Measurements from ENCODE around the gene MSRB1. TPM values are rescaled to one million over a fixed set of nuclear protein-coding genes. Genes with fewer than 3 reads are reported as not detected.

Gene MSRB1
- total RNA-seq, 1 experiment from 2014 or later: 18.3 TPM

- CTCF ChIA-PET: interaction anchor here (0.7 kb wide), 1 partner anchor 13 kb away, joined by 3 read pairs; no protein-coding TSS in a partner anchor
- Histone ChIP-seq H3K36me3 (ENCODE audit: control insufficient read depth in 1 of 2, insufficient read depth in 2 of 2, low read length in 2 of 2) (peaks cover 6 to 20% of the 10 kb centered on the region in 2 experiments), H3K79me2 (ENCODE audit: insufficient read depth, low read length) (peaks cover 60% of the 10 kb centered on the region), H3K27ac (ENCODE audit: low read depth, low read length) (peak overlapping the region; percentile 94), H3K9me2 (ENCODE audit: insufficient read depth) (no peaks in the 10 kb centered on the region), H4K20me1 (ENCODE audit: insufficient read depth) (peaks cover 11% of the 10 kb centered on the region; the same call in 1 of the 2 replicates), H3K4me3 (replicated peaks in 1 of 2; ENCODE audit: low read depth in 1 of 2, low read length in 2 of 2) (peak overlapping the region; percentile 65 to 73), H3K9ac (ENCODE audit: low read length) (peak overlapping the region; percentile 93), H3K4me1 (ENCODE audit: control insufficient read depth in 1 of 2, insufficient read depth in 2 of 2, low read length in 2 of 2) (peaks cover 5 to 36% of the 10 kb centered on the region in 2 experiments; a peak in 3 of 4 replicates), H3K4me2 (ENCODE audit: low read length) (peak overlapping the region; percentile 87), H3K9me3 (ENCODE audit: control insufficient read depth in 1 of 2, insufficient read depth in 1 of 2, low read depth in 1 of 2, low read length in 2 of 2) (no peaks in the 10 kb centered on the region), H3K27me3 (ENCODE audit: insufficient read depth, low read length) (no peaks in the 10 kb centered on the region), H2AFZ (ENCODE audit: low read depth, low read length, poor library complexity, severe bottlenecking) (no peak overlapping the region)
- BruUV-seq (replicated peaks): TSS peak; percentile 75
- no peak for DNase-seq (ENCODE audit: low read depth, low spot score)
- RAD21 ChIA-PET (ENCODE audit: low non-redundant PET in 1 of 2, low total read pairs in 2 of 2, uncharacterized antibody in 2 of 2, unreplicated experiment in 2 of 2): no interaction called here
- intact Hi-C loops (cut with micrococcal nuclease): no loop called here
- no peak for ATAC-seq
- POLR2A ChIA-PET: interaction anchor here (0.6 to 5.9 kb wide), 28 partner anchors 8 to 1054 kb away, joined by 3 to 104 read pairs (median 5); partner anchors contain the start of genes FAHD1, GFER, HAGH and MEIOB
- TF ChIP-seq EZH2phosphoT487 (IDR thresholded peaks at IDR 0.05; ENCODE audit: borderline replicate concordance) (no peak), YY1 (IDR thresholded peaks at IDR 0.05; ENCODE audit: extremely low read depth, insufficient replicate concordance, low read depth, low read length) (no peak)
Observed at GRCh38 chr16:1965396-1966001, 22.5 kb upstream of the MSRB1 start.

- ChIA-PET RAD21 (ENCODE audit: low non-redundant PET in 1 of 2, low total read pairs in 2 of 2, uncharacterized antibody in 2 of 2, unreplicated experiment in 2 of 2) (interaction anchor here (0.7 kb wide), 3 partner anchors 13 to 104 kb away, joined by 3 to 6 read pairs (median 5); no protein-coding TSS in a partner anchor), CTCF (interaction anchor here (0.7 kb wide), 2 partner anchors 14 to 20 kb away, joined by 3 read pairs; partner anchors contain the start of gene GFER), POLR2A (interaction anchor here (0.6 to 5.9 kb wide), 40 partner anchors 9 to 1055 kb away, joined by 3 to 104 read pairs (median 4); partner anchors contain the start of genes FAHD1, GFER, HAGH and MEIOB)
- Histone ChIP-seq H3K4me2 (ENCODE audit: low read length) (peak within 1 kb of the TSS; percentile 88), H3K4me1 (ENCODE audit: control insufficient read depth in 1 of 2, insufficient read depth in 2 of 2, low read length in 2 of 2) (peaks cover 5 to 38% of the 10 kb centered on the region in 2 experiments; a peak in 3 of 4 replicates), H3K79me2 (ENCODE audit: insufficient read depth, low read length) (peaks cover 68% of the 10 kb centered on the region), H3K4me3 (replicated peaks in 1 of 2; ENCODE audit: low read depth in 1 of 2, low read length in 2 of 2) (peak within 1 kb of the TSS; percentile 65 to 73), H4K20me1 (ENCODE audit: insufficient read depth) (peaks cover 11% of the 10 kb centered on the region; the same call in 1 of the 2 replicates), H3K9me3 (ENCODE audit: control insufficient read depth in 1 of 2, insufficient read depth in 1 of 2, low read depth in 1 of 2, low read length in 2 of 2) (no peaks in the 10 kb centered on the region), H3K27me3 (ENCODE audit: insufficient read depth, low read length) (no peaks in the 10 kb centered on the region), H3K36me3 (ENCODE audit: control insufficient read depth in 1 of 2, insufficient read depth in 2 of 2, low read length in 2 of 2) (peaks cover 6 to 20% of the 10 kb centered on the region in 2 experiments), H3K9ac (ENCODE audit: low read length) (peak within 1 kb of the TSS; percentile 93), H2AFZ (ENCODE audit: low read depth, low read length, poor library complexity, severe bottlenecking) (no peak within 1 kb of the TSS), H3K27ac (ENCODE audit: low read depth, low read length) (peak within 1 kb of the TSS; percentile 94), H3K9me2 (ENCODE audit: insufficient read depth) (no peaks in the 10 kb centered on the region)
- no TSS peak for BruUV-seq (replicated peaks)
- TF ChIP-seq ELF1 (IDR thresholded peaks at IDR 0.05; ENCODE audit: borderline replicate concordance, low read depth) (no peak), JUND (IDR thresholded peaks at IDR 0.05) (no peak), POLR2AphosphoS5 (IDR thresholded peaks at IDR 0.05; ENCODE audit: low read depth, low read length) (peak; percentile 100), MAX (IDR thresholded peaks at IDR 0.05) (no peak), ZBTB33 (IDR thresholded peaks at IDR 0.05; ENCODE audit: extremely low read depth, insufficient replicate concordance, low read length) (peak; percentile 96), POLR2A (IDR thresholded peaks at IDR 0.05; ENCODE audit: borderline replicate concordance, extremely low read depth, insufficient read depth, insufficient read length) (peak; percentile 99), ZFX (IDR thresholded peaks at IDR 0.05) (peak; percentile 81), CTCF (IDR thresholded peaks at IDR 0.05 in 2 of 3, conservative IDR thresholded peaks at IDR 0.05 in 1 of 3; ENCODE audit: borderline replicate concordance in 1 of 3, insufficient read depth in 1 of 3, low read depth in 2 of 3, low read length in 2 of 3) (0 out of 6 replicates have a peak, but pooled peaks of 1 of the 3 experiments have one; percentile 2), YY1 (IDR thresholded peaks at IDR 0.05; ENCODE audit: extremely low read depth, insufficient replicate concordance, low read depth, low read length) (peak; percentile 81)
- intact Hi-C loops (cut with micrococcal nuclease): no loop called here
- peak; percentile 60 for ATAC-seq
- peak; percentile 95 for DNase-seq (ENCODE audit: low read depth, low spot score)
Observed at GRCh38 chr16:1964506-1965395, 21.8 kb upstream of the MSRB1 start, which contains the start of gene RPS2. RPS2 (minus strand) TSS chr16:1964826; CDS start chr16:1964625, 201 bp downstream.

Measured in HCT116 (cell line).